Fibroblast of lung (primary cell): ENCODE results near the gene ZNRF1. TPM values are rescaled to one million over a fixed set of nuclear protein-coding genes. Genes with fewer than 3 reads are reported as not detected.
A peak's percentile ranks its signal among the peaks of the same experiment; 100 is the strongest.

ENCODE experiments used
- DNase-seq, 2 donors: peaks; one replicate each; pipeline versions ENCODE4 v3.0.0 to v3.0.0-alpha.2; 2010; ENCODE audit warnings: low read depth in 2 of 2
- H2AFZ ChIP-seq: 2 replicates; pipeline ENCODE4 v1.5.1; 2012; ENCODE audit warnings: low read length, control low read depth, inconsistent platforms
- H3K27ac ChIP-seq: 2 replicates; pipeline ENCODE4 v1.5.1; 2011; ENCODE audit warnings: low read length, control low read depth; ENCODE audit not compliant: insufficient read depth
- H3K27me3 ChIP-seq: 2 replicates; pipeline ENCODE4 v1.5.1; 2011; ENCODE audit warnings: mild to moderate bottlenecking, low read length; ENCODE audit not compliant: control insufficient read depth, insufficient read depth
- H3K36me3 ChIP-seq: 2 replicates; pipeline ENCODE4 v1.5.1; 2011; ENCODE audit warnings: low read length; ENCODE audit not compliant: control insufficient read depth, insufficient read depth
- H3K4me1 ChIP-seq: 2 replicates; pipeline ENCODE4 v1.5.1; 2011; ENCODE audit warnings: low read length; ENCODE audit not compliant: control insufficient read depth, insufficient read depth; ENCODE audit errors: extremely low read depth
- H3K4me2 ChIP-seq: 2 replicates; pipeline ENCODE4 v1.5.1; 2011; ENCODE audit warnings: low read length, control low read depth; ENCODE audit not compliant: insufficient read depth; ENCODE audit errors: extremely low read depth
- H3K4me3 ChIP-seq, 4 experiments: fragments of 200-600 bp in 1 of 4; sonication (generic) in 1 of 4; replicated peaks in 1 of 4; 2 replicates each; pipeline ENCODE4 v1.5.1; 2011 to 2016; ENCODE audit warnings: low read length in 4 of 4, low read depth in 3 of 4, mild to moderate bottlenecking in 3 of 4, control low read depth in 2 of 4, inconsistent platforms in 1 of 4, mixed read lengths in 1 of 4; ENCODE audit not compliant: insufficient read depth in 1 of 4; ENCODE audit errors: control extremely low read depth in 1 of 4
- H3K79me2 ChIP-seq: 2 replicates; pipeline ENCODE4 v1.5.1; 2012; ENCODE audit warnings: mild to moderate bottlenecking, low read length, inconsistent platforms; ENCODE audit not compliant: control insufficient read depth, insufficient read depth
- H3K9ac ChIP-seq: 2 replicates; pipeline ENCODE4 v1.5.1; 2011; ENCODE audit warnings: mild to moderate bottlenecking, low read length, control low read depth; ENCODE audit not compliant: insufficient read depth
- H3K9me3 ChIP-seq: 2 replicates; pipeline ENCODE4 v1.5.1; 2012; ENCODE audit warnings: low read depth, low read length; ENCODE audit not compliant: control insufficient read depth, insufficient read depth
- H4K20me1 ChIP-seq: 2 replicates; pipeline ENCODE4 v1.5.1; 2011; ENCODE audit warnings: low read length; ENCODE audit not compliant: control insufficient read depth, insufficient read depth; ENCODE audit errors: extremely low read depth
- EZH2 ChIP-seq: IDR thresholded peaks from 2 replicates; pipeline ENCODE4 v1.5.1; 2012; ENCODE audit warnings: low read length, control low read depth, mild to moderate bottlenecking; ENCODE audit errors: missing control alignments
- polyA plus RNA-seq, 2 donors: library from polyadenylated mRNA; depleted of rRNA in 1 of 2; stranded (reverse) in 1 of 2; unstranded in 1 of 2; fragments of >200 nt; gene quantifications; 2 replicates each; pipeline ENCODE4 v1.2.1, GENCODE V29; 2011 to 2012; ENCODE audit warnings: missing spikeins in 1 of 2
- total RNA-seq: library from RNA; depleted of rRNA; stranded (reverse); fragments of >200 nt; gene quantifications from 2 replicates; pipeline ENCODE4 v1.2.1, GENCODE V29; 2014
- TF ChIP-seq, protein P1 (sequence below), 2 donors: IDR thresholded peaks in 1 of 2; conservative IDR thresholded peaks in 1 of 2; 1 replicate in 1 of 2; 2 replicates in 1 of 2; pipeline ENCODE4 v1.5.1; 2011 to 2012; ENCODE audit warnings: low read length in 2 of 2, control low read depth in 1 of 2, inconsistent platforms in 1 of 2, low read depth in 1 of 2, mild to moderate bottlenecking in 1 of 2

The ZNRF1 gene
- total and polyA plus RNA-seq, 2 donors (not counting 1 experiment from before 2014, with no cell fraction given) = 21.0 to 21.1 TPM

- TF ChIP-seq, protein P1, sequence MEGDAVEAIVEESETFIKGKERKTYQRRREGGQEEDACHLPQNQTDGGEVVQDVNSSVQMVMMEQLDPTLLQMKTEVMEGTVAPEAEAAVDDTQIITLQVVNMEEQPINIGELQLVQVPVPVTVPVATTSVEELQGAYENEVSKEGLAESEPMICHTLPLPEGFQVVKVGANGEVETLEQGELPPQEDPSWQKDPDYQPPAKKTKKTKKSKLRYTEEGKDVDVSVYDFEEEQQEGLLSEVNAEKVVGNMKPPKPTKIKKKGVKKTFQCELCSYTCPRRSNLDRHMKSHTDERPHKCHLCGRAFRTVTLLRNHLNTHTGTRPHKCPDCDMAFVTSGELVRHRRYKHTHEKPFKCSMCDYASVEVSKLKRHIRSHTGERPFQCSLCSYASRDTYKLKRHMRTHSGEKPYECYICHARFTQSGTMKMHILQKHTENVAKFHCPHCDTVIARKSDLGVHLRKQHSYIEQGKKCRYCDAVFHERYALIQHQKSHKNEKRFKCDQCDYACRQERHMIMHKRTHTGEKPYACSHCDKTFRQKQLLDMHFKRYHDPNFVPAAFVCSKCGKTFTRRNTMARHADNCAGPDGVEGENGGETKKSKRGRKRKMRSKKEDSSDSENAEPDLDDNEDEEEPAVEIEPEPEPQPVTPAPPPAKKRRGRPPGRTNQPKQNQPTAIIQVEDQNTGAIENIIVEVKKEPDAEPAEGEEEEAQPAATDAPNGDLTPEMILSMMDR (conservative IDR thresholded peaks at IDR 0.05 in 1 of 2, IDR thresholded peaks at IDR 0.05 in 1 of 2; ENCODE audit: low read depth in 1 of 2, low read length in 2 of 2) = no peak
- TF ChIP-seq EZH2 = no peak
- Histone ChIP-seq H4K20me1 (no peaks in the 10 kb centered on the region), H3K36me3 (no peaks in the 10 kb centered on the region), H3K27me3 (no peaks in the 10 kb centered on the region), H3K4me1 (peaks cover 2% of the 10 kb centered on the region), H3K4me3 (no peak overlapping the region), H3K27ac (no peak overlapping the region), H2AFZ (no peak overlapping the region), H3K9ac (no peak overlapping the region), H3K4me2 (no peak overlapping the region), H3K79me2 (peaks cover 18% of the 10 kb centered on the region), H3K9me3 (no peaks in the 10 kb centered on the region)
- no peak for DNase-seq
Measured at GRCh38 chr16:75068085-75069031, 69.5 kb downstream of the ZNRF1 start.

DNA sequence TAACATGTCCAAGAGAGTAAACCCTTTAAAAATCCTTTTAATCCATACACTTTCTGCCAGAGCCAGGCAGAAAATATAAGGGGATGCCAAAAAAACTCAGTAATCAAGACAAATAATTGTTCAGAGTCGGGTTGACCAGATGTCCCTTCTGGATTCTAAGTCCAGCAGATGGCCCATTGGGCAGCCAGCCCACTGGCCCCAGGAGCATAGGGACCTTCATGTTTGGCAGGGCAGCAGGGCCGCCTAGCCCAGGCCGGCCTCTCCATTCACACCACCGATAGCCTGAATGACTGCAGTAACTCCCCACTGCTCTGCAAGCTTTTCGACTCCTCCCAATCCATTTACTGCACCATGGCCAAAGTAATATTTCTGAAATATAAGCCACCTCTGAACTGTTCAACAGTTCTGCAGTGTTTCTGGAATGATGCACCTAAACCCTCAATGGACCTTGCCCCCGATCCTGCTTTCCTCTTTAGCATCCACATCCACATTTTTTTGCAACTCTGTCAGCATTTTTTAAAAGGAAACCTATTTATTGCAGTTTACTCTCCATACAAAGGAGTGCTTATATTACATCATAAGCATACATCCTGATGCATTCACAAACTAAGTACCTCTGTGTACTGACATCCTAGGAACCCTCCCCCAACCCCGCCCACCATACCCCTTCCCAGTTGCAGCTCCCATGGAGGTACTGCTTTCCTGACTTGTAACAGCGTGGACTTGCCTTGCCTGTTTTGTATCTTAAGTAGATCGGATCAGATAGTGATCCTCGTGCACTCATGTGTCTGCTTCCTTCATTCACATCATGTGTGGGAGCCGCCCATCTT, 71.4 kb downstream of the ZNRF1 start:
- Histone ChIP-seq H3K36me3 (no peaks in the 10 kb centered on the region), H2AFZ (no peak overlapping the region), H3K4me2 (no peak overlapping the region), H3K4me3 (no peak overlapping the region), H3K4me1 (peaks cover 2% of the 10 kb centered on the region), H3K79me2 (peaks cover 13% of the 10 kb centered on the region), H3K27me3 (no peaks in the 10 kb centered on the region), H3K9ac (no peak overlapping the region), H3K9me3 (no peaks in the 10 kb centered on the region), H3K27ac (no peak overlapping the region), H4K20me1 (no peaks in the 10 kb centered on the region)
- no peak for TF ChIP-seq EZH2
- TF ChIP-seq, protein P1 (conservative IDR thresholded peaks at IDR 0.05 in 1 of 2, IDR thresholded peaks at IDR 0.05 in 1 of 2; ENCODE audit: low read depth in 1 of 2, low read length in 2 of 2) = no peak
- peak; percentile 25 to 47 for DNase-seq

DNA sequence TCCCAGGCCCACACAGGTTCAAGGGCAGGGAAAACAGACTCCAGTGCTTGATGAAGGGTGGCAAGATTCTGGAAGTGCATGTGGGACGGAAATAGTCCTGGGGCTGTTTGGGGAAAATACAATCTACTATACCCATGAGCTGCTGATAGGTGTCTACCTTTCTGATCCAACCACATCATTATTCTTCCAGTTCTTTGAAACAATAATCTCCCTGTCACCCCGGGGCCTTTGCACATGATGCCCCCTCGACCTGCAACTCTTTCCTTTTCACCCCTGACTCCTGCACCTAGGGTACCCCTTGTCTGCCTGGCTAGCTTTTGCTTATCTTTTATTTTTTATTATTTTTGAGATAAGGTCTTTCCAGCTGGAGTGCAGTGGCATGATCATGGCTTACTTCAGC, 72.8 kb downstream of the ZNRF1 start:
- Histone ChIP-seq H3K9me3 (no peaks in the 10 kb centered on the region), H4K20me1 (no peaks in the 10 kb centered on the region), H3K27ac (no peak overlapping the region), H2AFZ (no peak overlapping the region), H3K27me3 (no peaks in the 10 kb centered on the region), H3K4me2 (no peak overlapping the region), H3K4me3 (no peak overlapping the region), H3K36me3 (no peaks in the 10 kb centered on the region), H3K79me2 (peaks cover 16% of the 10 kb centered on the region), H3K4me1 (peaks cover 2% of the 10 kb centered on the region), H3K9ac (no peak overlapping the region)
- TF ChIP-seq, protein P1 (conservative IDR thresholded peaks at IDR 0.05 in 1 of 2, IDR thresholded peaks at IDR 0.05 in 1 of 2; ENCODE audit: low read depth in 1 of 2, low read length in 2 of 2) = no peak
- no peak for TF ChIP-seq EZH2
- DNase-seq = no peak
